Embryonic facial prominence (tissue), 1 donor: Measurements from ENCODE around the gene TUT1.
"Not testable (repeated sequence)": the region's sequence is repeated elsewhere in the genome, so short reads cannot be mapped to it uniquely, and the experiment has no call there.

Experiments
- DNase-seq: peaks from one replicate; pipeline ENCODE4 v3.0.0-alpha.2; 2016; ENCODE audit errors: extremely low spot score

TUT1 gene

GRCh38 chr11:62604460-62605120 lies 13.3 kb upstream of the TUT1 start:
- DNase-seq, result no peak

- no peak for DNase-seq
Measured at GRCh38 chr11:62603776-62604299, 12.5 kb upstream of the TUT1 start.

GRCh38 chr11:62603072-62603408 lies 11.7 kb upstream of the TUT1 start:
- DNase-seq, result no peak

GRCh38 chr11:62602141-62603071 lies 11.1 kb upstream of the TUT1 start:
- DNase-seq, result no peak

- DNase-seq, result peak; percentile 97
Measured at GRCh38 chr11:62601372-62602140, 10.2 kb upstream of the TUT1 start, which contains the start of gene MTA2. Gene MTA2, minus strand, starts transcription at chr11:62601865. Its CDS starts 415 bp downstream, at chr11:62601450.

GRCh38 chr11:62601122-62601371 lies 9.7 kb upstream of the TUT1 start:
- DNase-seq, result no peak

GRCh38 chr11:62600367-62601121 lies 9.2 kb upstream of the TUT1 start:
- no peak for DNase-seq

- DNase-seq, result no peak
Measured at GRCh38 chr11:62599901-62600300, 8.6 kb upstream of the TUT1 start.

GRCh38 chr11:62599069-62599696 lies 7.9 kb upstream of the TUT1 start:
- peak; percentile 88 for DNase-seq

- DNase-seq, result no peak
Measured at GRCh38 chr11:62595124-62595523, 3.8 kb upstream of the TUT1 start.

- no peak for DNase-seq
Measured at GRCh38 chr11:62593434-62594044, 2.2 kb upstream of the TUT1 start.

GRCh38 chr11:62592989-62593421 lies 1.7 kb upstream of the TUT1 start:
- DNase-seq, result no peak

- no peak for DNase-seq
Measured at GRCh38 chr11:62592146-62592815, 958 bp upstream of the TUT1 start.

GRCh38 chr11:62588966-62589637 lies 2.2 kb downstream of the TUT1 start:
- DNase-seq, result no peak

GRCh38 chr11:62585356-62585755 lies 6.0 kb downstream of the TUT1 start:
- not testable (repeated sequence) for DNase-seq

GRCh38 chr11:62581735-62582134 lies 9.6 kb downstream of the TUT1 start:
- not testable (repeated sequence) for DNase-seq

- no peak for DNase-seq
Measured at GRCh38 chr11:62580959-62581715, 10.2 kb downstream of the TUT1 start.

- DNase-seq, result no peak
Measured at GRCh38 chr11:62579252-62579651, 12.1 kb downstream of the TUT1 start.

GRCh38 chr11:62578541-62578940 lies 12.8 kb downstream of the TUT1 start:
- DNase-seq, result no peak
